Measurements from ENCODE around the gene KLHL5. TPM values are rescaled to one million over a fixed set of nuclear protein-coding genes. Genes with fewer than 3 reads are reported as not detected.

The KLHL5 gene, protein sequence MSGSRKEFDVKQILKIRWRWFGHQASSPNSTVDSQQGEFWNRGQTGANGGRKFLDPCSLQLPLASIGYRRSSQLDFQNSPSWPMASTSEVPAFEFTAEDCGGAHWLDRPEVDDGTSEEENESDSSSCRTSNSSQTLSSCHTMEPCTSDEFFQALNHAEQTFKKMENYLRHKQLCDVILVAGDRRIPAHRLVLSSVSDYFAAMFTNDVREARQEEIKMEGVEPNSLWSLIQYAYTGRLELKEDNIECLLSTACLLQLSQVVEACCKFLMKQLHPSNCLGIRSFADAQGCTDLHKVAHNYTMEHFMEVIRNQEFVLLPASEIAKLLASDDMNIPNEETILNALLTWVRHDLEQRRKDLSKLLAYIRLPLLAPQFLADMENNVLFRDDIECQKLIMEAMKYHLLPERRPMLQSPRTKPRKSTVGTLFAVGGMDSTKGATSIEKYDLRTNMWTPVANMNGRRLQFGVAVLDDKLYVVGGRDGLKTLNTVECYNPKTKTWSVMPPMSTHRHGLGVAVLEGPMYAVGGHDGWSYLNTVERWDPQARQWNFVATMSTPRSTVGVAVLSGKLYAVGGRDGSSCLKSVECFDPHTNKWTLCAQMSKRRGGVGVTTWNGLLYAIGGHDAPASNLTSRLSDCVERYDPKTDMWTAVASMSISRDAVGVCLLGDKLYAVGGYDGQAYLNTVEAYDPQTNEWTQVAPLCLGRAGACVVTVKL
- total RNA-seq: 55.9 and 83.2 TPM in 2 replicates

GRCh38 chr4:39062094-39062769 is at the start of gene KLHL5:
Gene KLHL5, plus strand, starts transcription at chr4:39062232. Its CDS starts 421 bp downstream, at chr4:39062653.

GRCh38 chr4:39032218-39033085 is 29.6 kb upstream of the KLHL5 start, which contains the start of gene TMEM156:
Gene TMEM156, minus strand, starts transcription at chr4:39032409. Its CDS starts 96 bp downstream, at chr4:39032313.

Other genes starting within 250 kb of the KLHL5 start
- gene TLR6, start 205.4 kb upstream of the KLHL5 start, total RNA-seq: 1.3 and 2.5 TPM in 2 replicates
- 454 and 664 TPM in 2 replicates for gene FAM114A1, start 194.4 kb upstream of the KLHL5 start, total RNA-seq
- 0.15 TPM in 1 of 2 replicates, not detected in the other for gene TMEM156, start 29.8 kb upstream of the KLHL5 start, total RNA-seq
- gene WDR19, start 120.3 kb downstream of the KLHL5 start, total RNA-seq: 34.4 and 42.6 TPM in 2 replicates